HEK293 (cell line): ENCODE results near the gene WWOX.

Source experiments
- CTCF ChIA-PET: fragments of 350-600 bp; formaldehyde crosslinking; extraction: SDS; loops from one replicate; lab custom pipeline; 2021; ENCODE audit warnings: antibody characterized with exemption; lab: Yijun Ruan, JAX
- POLR2A ChIA-PET: fragments of 300-600 bp; formaldehyde crosslinking; extraction: SDS; loops from one replicate; lab custom pipeline; 2020; ENCODE audit warnings: antibody characterized with exemption, inconsistent platforms; lab: Yijun Ruan, JAX
- H3K27ac ChIP-seq: fragments of 200-500 bp; sonication (Bioruptor generic); 2 replicates; pipeline ENCODE4 v1.5.1; 2014; ENCODE audit warnings: low read depth, low read length, control low read depth, inconsistent platforms; ENCODE audit errors: extremely low read depth
- H3K36me3 ChIP-seq, 2 experiments: fragments of 200-500 bp in 1 of 2; sonication (Bioruptor generic) in 1 of 2; 1 replicate in 1 of 2; 2 replicates in 1 of 2; pipeline ENCODE4 v1.5.1; 2014 to 2017; ENCODE audit warnings: inconsistent platforms in 2 of 2, low read length in 2 of 2; ENCODE audit not compliant: control insufficient read depth in 2 of 2, insufficient read depth in 1 of 2
- H3K4me1 ChIP-seq: fragments of 200-500 bp; sonication (Bioruptor generic); 2 replicates; pipeline ENCODE4 v1.5.1; 2014; ENCODE audit warnings: mild to moderate bottlenecking, low read length, inconsistent platforms; ENCODE audit not compliant: control insufficient read depth, insufficient read depth
- H3K4me3 ChIP-seq: 2 replicates; pipeline ENCODE4 v1.5.1; 2011; ENCODE audit warnings: low read depth, mild to moderate bottlenecking, control low read depth, low read length, moderate library complexity
- H3K9me3 ChIP-seq: fragments of 200-500 bp; sonication (Bioruptor generic); 2 replicates; pipeline ENCODE4 v1.5.1; 2014; ENCODE audit warnings: low read depth, low read length, inconsistent platforms; ENCODE audit not compliant: control insufficient read depth, insufficient read depth
- HOXA7 ChIP-seq: sonication (generic); formaldehyde crosslinking; IDR thresholded peaks from 2 replicates; pipeline ENCODE4 v1.8.1; 2022; ENCODE audit warnings: missing genetic modification reagents, borderline replicate concordance
- PRDM6 ChIP-seq: fragments of 450-650 bp; formaldehyde crosslinking; IDR thresholded peaks from 2 replicates; pipeline ENCODE4 v1.5.1; 2017; ENCODE audit warnings: missing biosample characterization, missing genetic modification characterization
- REPIN1 ChIP-seq: fragments of 450-650 bp; formaldehyde crosslinking; IDR thresholded peaks from 2 replicates; pipeline ENCODE4 v1.5.1; 2017; ENCODE audit warnings: missing biosample characterization, missing genetic modification characterization, low read depth
- SETDB1 ChIP-seq: IDR thresholded peaks from one replicate; pipeline ENCODE4 v1.6.1; 2017; ENCODE audit warnings: mild to moderate bottlenecking, low read length, moderate library complexity, mixed read lengths; ENCODE audit not compliant: insufficient read length
- ZBTB44 ChIP-seq: fragments of 450-650 bp; IDR thresholded peaks from 2 replicates; pipeline ENCODE4 v1.5.1; 2018; ENCODE audit warnings: missing biosample characterization, mild to moderate bottlenecking, missing genetic modification characterization
- ZNF157 ChIP-seq: fragments of 450-650 bp; formaldehyde crosslinking; IDR thresholded peaks from 2 replicates; pipeline ENCODE4 v1.5.1; 2016; ENCODE audit warnings: missing biosample characterization, missing genetic modification characterization
- ZNF292 ChIP-seq: fragments of 450-650 bp; formaldehyde crosslinking; IDR thresholded peaks from 2 replicates; pipeline ENCODE4 v1.5.1; 2016; ENCODE audit warnings: low read depth, missing biosample characterization, missing genetic modification characterization, borderline replicate concordance
- ZNF37A ChIP-seq: fragments of 450-650 bp; IDR thresholded peaks from 2 replicates; pipeline ENCODE4 v1.5.1; 2018; ENCODE audit warnings: missing biosample characterization, missing genetic modification characterization
- ZNF544 ChIP-seq: fragments of 450-650 bp; formaldehyde crosslinking; IDR thresholded peaks from 2 replicates; pipeline ENCODE4 v1.5.0; 2017; ENCODE audit warnings: missing biosample characterization, missing genetic modification characterization
- ZNF571 ChIP-seq: fragments of 450-650 bp; formaldehyde crosslinking; IDR thresholded peaks from 2 replicates; pipeline ENCODE4 v1.5.0; 2017; ENCODE audit warnings: missing biosample characterization, missing genetic modification characterization
- ZNF701 ChIP-seq: fragments of 450-650 bp; formaldehyde crosslinking; IDR thresholded peaks from 2 replicates; pipeline ENCODE4 v1.5.1; 2016; ENCODE audit warnings: missing biosample characterization, missing genetic modification characterization
- ZNF843 ChIP-seq: fragments of 450-650 bp; formaldehyde crosslinking; IDR thresholded peaks from 2 replicates; pipeline ENCODE4 v1.5.1; 2016; ENCODE audit warnings: missing biosample characterization, missing genetic modification characterization
- ZSCAN16 ChIP-seq: fragments of 450-650 bp; formaldehyde crosslinking; IDR thresholded peaks from 2 replicates; pipeline ENCODE4 v1.5.1; 2016; ENCODE audit warnings: missing biosample characterization, missing genetic modification characterization
- TF ChIP-seq, protein P1 (sequence below): fragments of 450-650 bp; formaldehyde crosslinking; IDR thresholded peaks from 2 replicates; pipeline ENCODE4 v1.5.1; 2016; ENCODE audit warnings: missing biosample characterization, missing genetic modification characterization
- TF ChIP-seq, protein P2 (sequence below): fragments of 450-650 bp; formaldehyde crosslinking; IDR thresholded peaks from 2 replicates; pipeline ENCODE4 v1.5.1; 2016; ENCODE audit warnings: missing biosample characterization, missing genetic modification characterization
- TF ChIP-seq, protein P3 (sequence below): fragments of 450-650 bp; formaldehyde crosslinking; IDR thresholded peaks from 2 replicates; pipeline ENCODE4 v1.5.1; 2016; ENCODE audit warnings: missing biosample characterization, missing genetic modification characterization
- TF ChIP-seq, protein P4 (sequence below): fragments of 450-650 bp; formaldehyde crosslinking; IDR thresholded peaks from 2 replicates; pipeline ENCODE4 v1.5.1; 2017; ENCODE audit warnings: missing biosample characterization, mild to moderate bottlenecking, missing genetic modification characterization, moderate library complexity
- TF ChIP-seq, protein P5 (sequence below): fragments of 450-650 bp; formaldehyde crosslinking; IDR thresholded peaks from 2 replicates; pipeline ENCODE4 v1.5.1; 2016; ENCODE audit warnings: missing biosample characterization, missing genetic modification characterization, low read depth

The WWOX gene

GRCh38 chr16:79104567-79104966, 1005.1 kb downstream of the WWOX start (continued):
- TF ChIP-seq ZBTB44 (tag by site-specific recombination): no peak
- no peak for TF ChIP-seq ZNF571 (tag by site-specific recombination)
- TF ChIP-seq, protein P1, sequence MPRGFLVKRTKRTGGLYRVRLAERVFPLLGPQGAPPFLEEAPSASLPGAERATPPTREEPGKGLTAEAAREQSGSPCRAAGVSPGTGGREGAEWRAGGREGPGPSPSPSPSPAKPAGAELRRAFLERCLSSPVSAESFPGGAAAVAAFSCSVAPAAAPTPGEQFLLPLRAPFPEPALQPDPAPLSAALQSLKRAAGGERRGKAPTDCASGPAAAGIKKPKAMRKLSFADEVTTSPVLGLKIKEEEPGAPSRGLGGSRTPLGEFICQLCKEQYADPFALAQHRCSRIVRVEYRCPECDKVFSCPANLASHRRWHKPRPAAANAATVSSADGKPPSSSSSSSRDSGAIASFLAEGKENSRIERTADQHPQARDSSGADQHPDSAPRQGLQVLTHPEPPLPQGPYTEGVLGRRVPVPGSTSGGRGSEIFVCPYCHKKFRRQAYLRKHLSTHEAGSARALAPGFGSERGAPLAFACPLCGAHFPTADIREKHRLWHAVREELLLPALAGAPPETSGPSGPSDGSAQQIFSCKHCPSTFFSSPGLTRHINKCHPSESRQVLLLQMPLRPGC (tag by site-specific recombination): no peak

DNA sequence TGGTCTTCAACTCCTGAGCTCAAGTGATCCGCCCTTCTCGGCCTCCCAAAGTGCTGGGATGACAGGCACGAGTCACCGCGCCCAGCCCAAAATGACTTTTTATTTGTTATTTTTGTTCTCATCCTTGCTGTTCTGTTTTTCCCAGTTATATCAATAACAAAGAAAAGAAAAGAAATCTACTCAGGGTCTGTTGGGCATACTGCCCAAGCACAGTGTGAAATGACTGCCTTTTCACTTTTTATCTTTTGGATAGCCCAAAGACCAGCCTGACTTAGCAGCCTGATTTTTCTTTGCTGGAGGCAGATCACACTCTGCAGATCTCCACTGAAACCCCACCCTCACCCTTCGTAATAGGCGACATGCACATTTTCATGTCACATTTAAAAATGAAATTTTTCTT, 1007.8 kb downstream of the WWOX start:
- ChIA-PET CTCF (no interaction called here), POLR2A (no interaction called here)
- Histone ChIP-seq H3K36me3 (no peaks in the 10 kb centered on the region), H3K27ac (no peak overlapping the region), H3K9me3 (no peaks in the 10 kb centered on the region), H3K4me3 (no peak overlapping the region), H3K4me1 (no peaks in the 10 kb centered on the region)
- TF ChIP-seq ZNF843 (no peak), PRDM6 (tag by site-specific recombination) (no peak), HOXA7 (CRISPR knock-in tag) (no peak)

GRCh38 chr16:79109771-79110170, 1010.3 kb downstream of the WWOX start:
- CTCF ChIA-PET: no interaction called here
- Histone ChIP-seq H3K9me3 (no peaks in the 10 kb centered on the region), H3K4me1 (no peaks in the 10 kb centered on the region), H3K27ac (no peak overlapping the region), H3K4me3 (no peak overlapping the region), H3K36me3 (no peaks in the 10 kb centered on the region)
- TF ChIP-seq ZNF157 (no peak), ZNF701 (tag by site-specific recombination) (no peak), SETDB1 (no peak), ZNF292 (no peak), HOXA7 (CRISPR knock-in tag) (no peak), ZNF544 (no peak), ZNF37A (tag by site-specific recombination) (no peak), ZSCAN16 (tag by site-specific recombination) (no peak), REPIN1 (tag by site-specific recombination) (no peak)
- TF ChIP-seq, protein P2, sequence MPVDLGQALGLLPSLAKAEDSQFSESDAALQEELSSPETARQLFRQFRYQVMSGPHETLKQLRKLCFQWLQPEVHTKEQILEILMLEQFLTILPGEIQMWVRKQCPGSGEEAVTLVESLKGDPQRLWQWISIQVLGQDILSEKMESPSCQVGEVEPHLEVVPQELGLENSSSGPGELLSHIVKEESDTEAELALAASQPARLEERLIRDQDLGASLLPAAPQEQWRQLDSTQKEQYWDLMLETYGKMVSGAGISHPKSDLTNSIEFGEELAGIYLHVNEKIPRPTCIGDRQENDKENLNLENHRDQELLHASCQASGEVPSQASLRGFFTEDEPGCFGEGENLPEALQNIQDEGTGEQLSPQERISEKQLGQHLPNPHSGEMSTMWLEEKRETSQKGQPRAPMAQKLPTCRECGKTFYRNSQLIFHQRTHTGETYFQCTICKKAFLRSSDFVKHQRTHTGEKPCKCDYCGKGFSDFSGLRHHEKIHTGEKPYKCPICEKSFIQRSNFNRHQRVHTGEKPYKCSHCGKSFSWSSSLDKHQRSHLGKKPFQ (tag by site-specific recombination): no peak
- TF ChIP-seq, protein P3, sequence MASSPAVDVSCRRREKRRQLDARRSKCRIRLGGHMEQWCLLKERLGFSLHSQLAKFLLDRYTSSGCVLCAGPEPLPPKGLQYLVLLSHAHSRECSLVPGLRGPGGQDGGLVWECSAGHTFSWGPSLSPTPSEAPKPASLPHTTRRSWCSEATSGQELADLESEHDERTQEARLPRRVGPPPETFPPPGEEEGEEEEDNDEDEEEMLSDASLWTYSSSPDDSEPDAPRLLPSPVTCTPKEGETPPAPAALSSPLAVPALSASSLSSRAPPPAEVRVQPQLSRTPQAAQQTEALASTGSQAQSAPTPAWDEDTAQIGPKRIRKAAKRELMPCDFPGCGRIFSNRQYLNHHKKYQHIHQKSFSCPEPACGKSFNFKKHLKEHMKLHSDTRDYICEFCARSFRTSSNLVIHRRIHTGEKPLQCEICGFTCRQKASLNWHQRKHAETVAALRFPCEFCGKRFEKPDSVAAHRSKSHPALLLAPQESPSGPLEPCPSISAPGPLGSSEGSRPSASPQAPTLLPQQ (tag by site-specific recombination): no peak
- TF ChIP-seq, protein P4, sequence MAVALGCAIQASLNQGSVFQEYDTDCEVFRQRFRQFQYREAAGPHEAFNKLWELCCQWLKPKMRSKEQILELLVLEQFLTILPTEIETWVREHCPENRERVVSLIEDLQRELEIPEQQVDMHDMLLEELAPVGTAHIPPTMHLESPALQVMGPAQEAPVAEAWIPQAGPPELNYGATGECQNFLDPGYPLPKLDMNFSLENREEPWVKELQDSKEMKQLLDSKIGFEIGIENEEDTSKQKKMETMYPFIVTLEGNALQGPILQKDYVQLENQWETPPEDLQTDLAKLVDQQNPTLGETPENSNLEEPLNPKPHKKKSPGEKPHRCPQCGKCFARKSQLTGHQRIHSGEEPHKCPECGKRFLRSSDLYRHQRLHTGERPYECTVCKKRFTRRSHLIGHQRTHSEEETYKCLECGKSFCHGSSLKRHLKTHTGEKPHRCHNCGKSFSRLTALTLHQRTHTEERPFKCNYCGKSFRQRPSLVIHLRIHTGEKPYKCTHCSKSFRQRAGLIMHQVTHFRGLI (tag by site-specific recombination): no peak
- TF ChIP-seq, protein P5, sequence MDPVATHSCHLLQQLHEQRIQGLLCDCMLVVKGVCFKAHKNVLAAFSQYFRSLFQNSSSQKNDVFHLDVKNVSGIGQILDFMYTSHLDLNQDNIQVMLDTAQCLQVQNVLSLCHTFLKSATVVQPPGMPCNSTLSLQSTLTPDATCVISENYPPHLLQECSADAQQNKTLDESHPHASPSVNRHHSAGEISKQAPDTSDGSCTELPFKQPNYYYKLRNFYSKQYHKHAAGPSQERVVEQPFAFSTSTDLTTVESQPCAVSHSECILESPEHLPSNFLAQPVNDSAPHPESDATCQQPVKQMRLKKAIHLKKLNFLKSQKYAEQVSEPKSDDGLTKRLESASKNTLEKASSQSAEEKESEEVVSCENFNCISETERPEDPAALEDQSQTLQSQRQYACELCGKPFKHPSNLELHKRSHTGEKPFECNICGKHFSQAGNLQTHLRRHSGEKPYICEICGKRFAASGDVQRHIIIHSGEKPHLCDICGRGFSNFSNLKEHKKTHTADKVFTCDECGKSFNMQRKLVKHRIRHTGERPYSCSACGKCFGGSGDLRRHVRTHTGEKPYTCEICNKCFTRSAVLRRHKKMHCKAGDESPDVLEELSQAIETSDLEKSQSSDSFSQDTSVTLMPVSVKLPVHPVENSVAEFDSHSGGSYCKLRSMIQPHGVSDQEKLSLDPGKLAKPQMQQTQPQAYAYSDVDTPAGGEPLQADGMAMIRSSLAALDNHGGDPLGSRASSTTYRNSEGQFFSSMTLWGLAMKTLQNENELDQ (tag by site-specific recombination): no peak
- POLR2A ChIA-PET: no interaction called here
